Ovary (tissue), 3 donors: ENCODE results near the gene YAE1.

Experiments
- EP300 ChIP-seq: sonication (generic); formaldehyde crosslinking; IDR thresholded peaks from one replicate; pipeline ENCODE4 v1.6.1; 2017; ENCODE audit warnings: antibody characterized with exemption
- POLR2A ChIP-seq: fragments of 450-650 bp; IDR thresholded peaks from one replicate; pipeline ENCODE4 v1.6.1; 2017; ENCODE audit warnings: antibody characterized with exemption, mild to moderate bottlenecking, moderate library complexity
- TF ChIP-seq, protein P1 (sequence below), 3 donors: fragments of 450-650 bp in 2 of 3; fragments of 200-600 bp in 1 of 3; IDR thresholded peaks; one replicate each; pipeline versions ENCODE4 v1.5.1 to v1.8.0; 2016 to 2022; ENCODE audit warnings: antibody characterized with exemption in 3 of 3, mild to moderate bottlenecking in 1 of 3
- donor health status: DM: no; HTN: no; CAD: no.

DNA sequence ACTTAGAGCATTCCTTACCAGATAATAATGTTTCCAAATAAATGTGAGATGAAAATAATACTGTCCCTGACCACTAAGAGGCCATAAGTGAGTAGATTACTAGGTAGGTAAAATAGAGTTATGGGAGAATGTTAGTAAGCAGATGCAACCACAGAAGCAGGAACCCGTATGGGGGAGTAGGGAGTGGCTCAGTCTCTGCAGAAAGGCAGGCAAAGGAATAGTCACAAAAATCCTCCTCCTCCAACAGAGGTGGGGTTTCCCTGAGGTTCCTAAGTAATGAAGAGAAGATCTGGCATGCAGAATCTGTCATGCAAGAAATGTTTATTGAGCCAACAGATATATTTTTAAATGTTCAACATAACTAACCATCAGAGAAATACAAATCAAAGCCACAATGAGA is 9.0 kb upstream of the YAE1 start:
- TF ChIP-seq POLR2A: no peak
- TF ChIP-seq, protein P1, sequence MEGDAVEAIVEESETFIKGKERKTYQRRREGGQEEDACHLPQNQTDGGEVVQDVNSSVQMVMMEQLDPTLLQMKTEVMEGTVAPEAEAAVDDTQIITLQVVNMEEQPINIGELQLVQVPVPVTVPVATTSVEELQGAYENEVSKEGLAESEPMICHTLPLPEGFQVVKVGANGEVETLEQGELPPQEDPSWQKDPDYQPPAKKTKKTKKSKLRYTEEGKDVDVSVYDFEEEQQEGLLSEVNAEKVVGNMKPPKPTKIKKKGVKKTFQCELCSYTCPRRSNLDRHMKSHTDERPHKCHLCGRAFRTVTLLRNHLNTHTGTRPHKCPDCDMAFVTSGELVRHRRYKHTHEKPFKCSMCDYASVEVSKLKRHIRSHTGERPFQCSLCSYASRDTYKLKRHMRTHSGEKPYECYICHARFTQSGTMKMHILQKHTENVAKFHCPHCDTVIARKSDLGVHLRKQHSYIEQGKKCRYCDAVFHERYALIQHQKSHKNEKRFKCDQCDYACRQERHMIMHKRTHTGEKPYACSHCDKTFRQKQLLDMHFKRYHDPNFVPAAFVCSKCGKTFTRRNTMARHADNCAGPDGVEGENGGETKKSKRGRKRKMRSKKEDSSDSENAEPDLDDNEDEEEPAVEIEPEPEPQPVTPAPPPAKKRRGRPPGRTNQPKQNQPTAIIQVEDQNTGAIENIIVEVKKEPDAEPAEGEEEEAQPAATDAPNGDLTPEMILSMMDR (IDR thresholded peaks at IDR 0.05): no peak
- no peak for TF ChIP-seq EP300
